Cardiac fibroblast (primary cell): ENCODE measurements around the gene MOCS3.
A peak's percentile ranks its signal among the peaks of the same experiment; 100 is the strongest.

Experiments used
- DNase-seq, 2 donors: peaks; one replicate each; pipeline versions ENCODE4 v3.0.0 to v3.0.0-alpha.2; 2010; ENCODE audit warnings: low read depth in 2 of 2
- H3K4me3 ChIP-seq, 2 donors: replicated peaks in 1 of 2; 1 replicate in 1 of 2; 2 replicates in 1 of 2; pipeline ENCODE4 v1.5.1; 2011; ENCODE audit warnings: low read depth in 2 of 2, low read length in 2 of 2, mild to moderate bottlenecking in 2 of 2, moderate library complexity in 1 of 2
- CTCF ChIP-seq: IDR thresholded peaks from one replicate; pipeline ENCODE4 v1.5.1; 2011; ENCODE audit warnings: low read depth, mild to moderate bottlenecking, low read length, inconsistent platforms

MOCS3 gene

GRCh38 chr20:50926530-50926929 lies 32.1 kb upstream of the MOCS3 start:
- DNase-seq = no peak
- TF ChIP-seq CTCF = no peak
- H3K4me3 ChIP-seq = no peak overlapping the region

GRCh38 chr20:50928469-50928868 lies 30.1 kb upstream of the MOCS3 start:
- peak overlapping the region in 1 of 2 donors; percentile 87 for H3K4me3 ChIP-seq
- peak; percentile 16 for TF ChIP-seq CTCF
- no peak for DNase-seq

GRCh38 chr20:50929299-50930138 lies 29.1 kb upstream of the MOCS3 start:
- DNase-seq = peak; percentile 97 to 98
- peak overlapping the region; percentile 87 for H3K4me3 ChIP-seq
- peak; percentile 99 for TF ChIP-seq CTCF

GRCh38 chr20:50930139-50930975 lies 28.3 kb upstream of the MOCS3 start:
- DNase-seq = no peak
- H3K4me3 ChIP-seq = peak overlapping the region; percentile 87
- no peak for TF ChIP-seq CTCF

- TF ChIP-seq CTCF = no peak
- DNase-seq = no peak
- peak overlapping the region; percentile 70 to 87 for H3K4me3 ChIP-seq
Measured at GRCh38 chr20:50930976-50931305, 27.7 kb upstream of the MOCS3 start.

- peak within 1 kb of the TSS; percentile 87 for H3K4me3 ChIP-seq
- peak; percentile 94 to 96 for DNase-seq
- peak; percentile 56 for TF ChIP-seq CTCF
Measured at GRCh38 chr20:50931306-50932015, 27.2 kb upstream of the MOCS3 start, which contains the start of gene ADNP. TSS of gene ADNP (minus strand) at chr20:50931437. CDS start at chr20:50903996, 27,441 bp downstream.
